ENCODE results near the gene MAPRE3.

DNA sequence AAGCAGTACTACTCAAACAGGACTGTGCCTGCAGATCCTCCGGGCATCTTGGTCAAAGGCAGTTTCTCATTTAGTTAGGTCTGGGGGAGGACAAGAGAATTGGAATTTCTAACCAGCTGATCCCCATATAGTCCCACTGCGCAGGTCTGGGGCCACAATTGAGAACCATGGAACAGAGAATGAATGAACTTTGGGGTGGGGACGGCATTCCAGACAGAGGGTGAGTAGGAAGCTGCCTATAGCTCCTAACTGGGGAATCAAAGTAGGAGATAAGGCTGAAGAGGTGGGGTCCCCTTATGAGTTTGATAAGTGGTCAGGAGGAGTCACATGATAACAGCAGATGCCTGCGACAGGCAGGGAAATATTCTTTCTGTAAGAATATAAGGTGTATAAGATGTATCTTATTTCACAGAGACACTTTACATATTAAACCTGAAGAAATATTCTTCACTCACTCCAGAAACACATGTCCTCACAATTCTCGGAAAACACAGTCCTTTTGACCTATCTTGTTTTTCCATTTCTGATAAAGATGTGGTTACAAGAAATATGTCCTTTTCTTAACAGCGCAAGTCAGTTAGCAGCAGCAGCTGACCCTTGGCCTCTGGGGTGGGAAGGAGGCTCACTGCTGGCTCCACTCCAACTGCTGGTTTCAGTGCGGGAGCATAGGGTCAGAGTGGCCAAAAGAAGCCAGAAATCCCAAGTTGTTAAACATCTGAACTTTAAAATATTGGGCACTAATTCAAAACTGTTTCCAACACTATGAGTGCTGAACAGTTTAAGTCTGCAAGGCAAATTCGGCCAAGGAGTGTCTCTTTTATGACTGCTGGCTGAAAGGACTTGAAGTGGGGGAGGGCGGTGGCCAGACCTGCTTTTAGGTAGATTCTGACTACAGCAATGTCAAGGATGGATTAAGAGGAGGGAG lies 49.8 kb downstream of the MAPRE3 start:
- TF ChIP-seq, protein P1, sequence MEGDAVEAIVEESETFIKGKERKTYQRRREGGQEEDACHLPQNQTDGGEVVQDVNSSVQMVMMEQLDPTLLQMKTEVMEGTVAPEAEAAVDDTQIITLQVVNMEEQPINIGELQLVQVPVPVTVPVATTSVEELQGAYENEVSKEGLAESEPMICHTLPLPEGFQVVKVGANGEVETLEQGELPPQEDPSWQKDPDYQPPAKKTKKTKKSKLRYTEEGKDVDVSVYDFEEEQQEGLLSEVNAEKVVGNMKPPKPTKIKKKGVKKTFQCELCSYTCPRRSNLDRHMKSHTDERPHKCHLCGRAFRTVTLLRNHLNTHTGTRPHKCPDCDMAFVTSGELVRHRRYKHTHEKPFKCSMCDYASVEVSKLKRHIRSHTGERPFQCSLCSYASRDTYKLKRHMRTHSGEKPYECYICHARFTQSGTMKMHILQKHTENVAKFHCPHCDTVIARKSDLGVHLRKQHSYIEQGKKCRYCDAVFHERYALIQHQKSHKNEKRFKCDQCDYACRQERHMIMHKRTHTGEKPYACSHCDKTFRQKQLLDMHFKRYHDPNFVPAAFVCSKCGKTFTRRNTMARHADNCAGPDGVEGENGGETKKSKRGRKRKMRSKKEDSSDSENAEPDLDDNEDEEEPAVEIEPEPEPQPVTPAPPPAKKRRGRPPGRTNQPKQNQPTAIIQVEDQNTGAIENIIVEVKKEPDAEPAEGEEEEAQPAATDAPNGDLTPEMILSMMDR (IDR thresholded peaks at IDR 0.05) = no peak
- TF ChIP-seq POLR2AphosphoS5 (IDR thresholded peaks at IDR 0.05; ENCODE audit: low read depth, low read length) (no peak), REST (IDR thresholded peaks at IDR 0.05; ENCODE audit: insufficient read depth in 1 of 2, low read depth in 2 of 2, low read length in 1 of 2) (no peak), SIN3A (IDR thresholded peaks at IDR 0.05; ENCODE audit: borderline replicate concordance, insufficient read depth, low read depth, low read length) (no peak)
